Transverse colon (tissue), 4 donors: Measurements from ENCODE around the gene L3MBTL4.
"Not testable (repeated sequence)": the region's sequence is repeated elsewhere in the genome, so short reads cannot be mapped to it uniquely, and the experiment has no call there.

ENCODE experiments used
- CTCF ChIP-seq, 5 experiments: fragments of 200-600 bp in 3 of 5; fragments of 450-650 bp in 2 of 5; sonication (generic) in 3 of 5; IDR thresholded peaks; 1 replicate in 2 of 5; 2 replicates in 3 of 5; pipeline ENCODE4 v1.5.1; 2016 to 2017; ENCODE audit warnings: antibody characterized with exemption in 5 of 5, inconsistent platforms in 3 of 5, mild to moderate bottlenecking in 2 of 5, moderate library complexity in 1 of 5
- EP300 ChIP-seq: sonication (generic); formaldehyde crosslinking; IDR thresholded peaks from one replicate; pipeline ENCODE4 v1.6.1; 2017; ENCODE audit warnings: antibody characterized with exemption, low read depth
- POLR2A ChIP-seq: fragments of 450-650 bp; IDR thresholded peaks from one replicate; pipeline ENCODE4 v1.6.1; 2016; ENCODE audit warnings: antibody characterized with exemption, mild to moderate bottlenecking, moderate library complexity
- POLR2AphosphoS5 ChIP-seq, 3 donors: sonication (generic); formaldehyde crosslinking; IDR thresholded peaks; one replicate each; pipeline ENCODE4 v1.6.1; 2016; ENCODE audit warnings: antibody characterized with exemption in 3 of 3

GRCh38 chr18:6185782-6186181, 228.9 kb downstream of the L3MBTL4 start:
- TF ChIP-seq CTCF (IDR thresholded peaks at IDR 0.05); POLR2AphosphoS5 (IDR thresholded peaks at IDR 0.05); POLR2A; EP300: not testable (repeated sequence)
